Heart left ventricle (tissue), 16 donors: Measurements from ENCODE around the gene MCL1. TPM values are rescaled to one million over a fixed set of nuclear protein-coding genes. Genes with fewer than 3 reads are reported as not detected.

Experiments used
- ATAC-seq, 4 donors: fragments of 200-7000 bp; cut with Tn5 transposase; one replicate each; pipeline ENCODE4 v1.9.1; 2020 to 2022; ENCODE audit warnings: moderate library complexity in 4 of 4, mild to moderate bottlenecking in 3 of 4, moderate number of reproducible peaks in 1 of 4
- DNase-seq, 5 donors: peaks; one replicate each; pipeline ENCODE4 v3.0.0-alpha.2; 2020
- H3K27ac ChIP-seq, 12 donors: fragments of 200-600 bp; sonication (generic) in 4 of 12; one replicate each; pipeline versions ENCODE4 v1.5.0 to v1.8.0; 2016 to 2022; ENCODE audit warnings: mild to moderate bottlenecking in 2 of 12
- H3K27me3 ChIP-seq, 9 donors: fragments of 200-600 bp; sonication (generic) in 2 of 9; one replicate each; pipeline versions ENCODE4 v1.5.1 to v1.8.0; 2016 to 2022; ENCODE audit warnings: mild to moderate bottlenecking in 3 of 9
- H3K36me3 ChIP-seq, 9 donors: fragments of 200-600 bp; sonication (generic) in 2 of 9; one replicate each; pipeline versions ENCODE4 v1.5.0 to v1.8.0; 2018 to 2022; ENCODE audit warnings: mild to moderate bottlenecking in 2 of 9
- H3K4me1 ChIP-seq, 12 donors: fragments of 200-600 bp; sonication (generic) in 4 of 12; one replicate each; pipeline versions ENCODE4 v1.5.0 to v1.8.0; 2016 to 2022; ENCODE audit warnings: mild to moderate bottlenecking in 3 of 12
- H3K4me3 ChIP-seq, 12 donors: fragments of 200-600 bp; sonication (generic) in 4 of 12; one replicate each; pipeline versions ENCODE4 v1.5.0 to v1.8.0; 2017 to 2022; ENCODE audit warnings: mild to moderate bottlenecking in 9 of 12, moderate library complexity in 4 of 12
- H3K9me3 ChIP-seq, 12 donors: fragments of 200-600 bp; sonication (generic) in 4 of 12; one replicate each; pipeline versions ENCODE4 v1.5.0 to v1.8.0; 2016 to 2022; ENCODE audit warnings: mild to moderate bottlenecking in 1 of 12
- POLR2A ChIP-seq, 2 donors: fragments of 450-650 bp; IDR thresholded peaks; one replicate each; pipeline ENCODE4 v1.6.1; 2017; ENCODE audit warnings: antibody characterized with exemption in 2 of 2, mild to moderate bottlenecking in 2 of 2, moderate library complexity in 2 of 2
- WGBS, 4 donors: extraction: QIAGEN DNeasy Blood & Tissue Kit in 2 of 4; methylation state at CpG; one replicate each; pipeline versions ENCODE4 v1.1.5 to v1.1.7; 2013 to 2018; 5-methylcytosine and 5-hydroxymethylcytosine counted together
- intact Hi-C, 10 donors: fragments of 100-400 bp; cut with DNase I; formaldehyde crosslinking; loops; one replicate each; pipeline versions ENCODE4 v1.11.1 to v1.14.2; 2022
- polyA plus RNA-seq, 2 donors: library from polyadenylated mRNA; stranded (reverse); fragments of 200-250 nt; gene quantifications; one replicate each; pipeline ENCODE4 v1.2.3, GENCODE V29; 2013
- total RNA-seq, 9 donors: library from RNA; depleted of rRNA in 2 of 9; stranded (reverse); fragments of >200 nt in 2 of 9; fragmentation: NEBNext Ultra II Directional in 3 of 9; extraction: Animal tissue kit (Norgen Biotek cat#: 25700) in 3 of 9; gene quantifications; one replicate each; pipeline versions ENCODE4 v1.1.0 to v1.2.4, GENCODE V29; 2016 to 2023
- TF ChIP-seq, protein P1 (sequence below), 12 donors: fragments of 200-600 bp; sonication (generic) in 4 of 12; IDR thresholded peaks; one replicate each; pipeline versions ENCODE4 v1.5.0 to v1.8.0; 2018 to 2022; ENCODE audit warnings: antibody characterized with exemption in 12 of 12, mild to moderate bottlenecking in 5 of 12
- donor health status: ischemic (EF 13 %, LVEDD 7.1; RV severe dilation, severe dysfunction).
- donor health status: healthy with polysubstance abuse.
- donor health status: DM: no; HTN: yes; CAD: no.
- donor health status: DM: no; HTN: no; CAD: no.
- donor health status: ischemic (EF 25% LVEDD 6.9; RV normal size, moderate dysfunction).
- donor health status: ischemic (EF 25% LVEDD 5.7; RV mildly dilated, moderate dysfunction).
- donor health status: healthy.
- donor health status: DM: yes; HTN: yes; CAD: no.
- donor health status: ischemic (EF 35%, LVEDD 5.7; RV mildly dilated, moderate dysfunction).
- donor health status: nonischemic (EF 11% LVEDD 7.7; RV severe dilation, severe dysfunction).
- donor health status: DM: yes; HTN: yes; CAD: no.
- donor health status: PGD.
- donor health status: ischemic (EF 29% LVEDD 5.4; RV normal size, mild dysfunction).
- donor health status: nonischemic (EF 23%, LVEDD 6.1; RV moderate dilation, normal function).

Gene MCL1
- total and polyA plus RNA-seq, 11 donors = 57.1 to 180 (median 104) TPM

DNA sequence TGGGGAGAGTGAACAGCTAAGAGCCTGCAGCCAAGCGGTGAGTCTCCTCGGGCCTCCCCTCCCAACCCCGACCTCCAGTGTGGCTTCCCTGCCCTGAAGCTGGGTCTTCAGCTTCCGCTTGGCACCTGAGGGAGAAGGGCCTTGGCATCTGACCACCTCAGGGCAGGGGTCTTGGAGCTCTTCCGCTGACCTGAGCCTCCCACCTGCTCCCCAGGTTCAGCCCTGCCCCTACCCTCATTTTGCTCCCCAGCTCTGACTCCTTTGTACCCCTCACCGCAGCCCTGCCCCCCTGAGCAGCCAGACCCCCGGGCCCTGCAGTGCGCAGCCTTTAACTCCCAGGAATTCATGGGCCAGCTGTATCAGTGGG lies 25.3 kb downstream of the MCL1 start:
- peaks cover 0 to 61% (median 37%) of the 10 kb centered on the region in 12 donors for H3K4me1 ChIP-seq
- peak overlapping the region in 1 of 12 donors; percentile 89 for H3K27ac ChIP-seq
- intact Hi-C loops = loop anchor here in 3 of 10 donors (10.0 kb wide), 1 partner anchor 261 kb away; no protein-coding TSS in a partner anchor
- TF ChIP-seq, protein P1, sequence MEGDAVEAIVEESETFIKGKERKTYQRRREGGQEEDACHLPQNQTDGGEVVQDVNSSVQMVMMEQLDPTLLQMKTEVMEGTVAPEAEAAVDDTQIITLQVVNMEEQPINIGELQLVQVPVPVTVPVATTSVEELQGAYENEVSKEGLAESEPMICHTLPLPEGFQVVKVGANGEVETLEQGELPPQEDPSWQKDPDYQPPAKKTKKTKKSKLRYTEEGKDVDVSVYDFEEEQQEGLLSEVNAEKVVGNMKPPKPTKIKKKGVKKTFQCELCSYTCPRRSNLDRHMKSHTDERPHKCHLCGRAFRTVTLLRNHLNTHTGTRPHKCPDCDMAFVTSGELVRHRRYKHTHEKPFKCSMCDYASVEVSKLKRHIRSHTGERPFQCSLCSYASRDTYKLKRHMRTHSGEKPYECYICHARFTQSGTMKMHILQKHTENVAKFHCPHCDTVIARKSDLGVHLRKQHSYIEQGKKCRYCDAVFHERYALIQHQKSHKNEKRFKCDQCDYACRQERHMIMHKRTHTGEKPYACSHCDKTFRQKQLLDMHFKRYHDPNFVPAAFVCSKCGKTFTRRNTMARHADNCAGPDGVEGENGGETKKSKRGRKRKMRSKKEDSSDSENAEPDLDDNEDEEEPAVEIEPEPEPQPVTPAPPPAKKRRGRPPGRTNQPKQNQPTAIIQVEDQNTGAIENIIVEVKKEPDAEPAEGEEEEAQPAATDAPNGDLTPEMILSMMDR (IDR thresholded peaks at IDR 0.05) = no peak
- no peak for TF ChIP-seq POLR2A (IDR thresholded peaks at IDR 0.05)
- no peaks in the 10 kb centered on the region for H3K27me3 ChIP-seq
- no peak overlapping the region for H3K4me3 ChIP-seq
- no peak for DNase-seq
- 92 to 95% (median 92%) methylated on average over 8 of the region's 8 CpGs for WGBS, 4 donors
- no peak for ATAC-seq
- peaks cover 0 to 29% (median 5%) of the 10 kb centered on the region in 9 donors for H3K36me3 ChIP-seq
- H3K9me3 ChIP-seq = no peaks in the 10 kb centered on the region

- intact Hi-C loops = loop anchor here in 3 of 10 donors (10.0 kb wide), 1 partner anchor 261 kb away; no protein-coding TSS in a partner anchor
- peak overlapping the region in 5 of 12 donors; percentile 80 to 93 (median 87) for H3K27ac ChIP-seq
- peaks cover 0 to 28% (median 5%) of the 10 kb centered on the region in 9 donors for H3K36me3 ChIP-seq
- H3K9me3 ChIP-seq = no peaks in the 10 kb centered on the region
- H3K4me3 ChIP-seq = no peak overlapping the region
- ATAC-seq = no peak
- 84 to 89% (median 88%) methylated on average over 20 to 23 of the region's 23 CpGs for WGBS, 4 donors
- no peak for DNase-seq
- peaks cover 0 to 3% (median 0%) of the 10 kb centered on the region in 9 donors for H3K27me3 ChIP-seq
- TF ChIP-seq, protein P1 (IDR thresholded peaks at IDR 0.05) = no peak
- TF ChIP-seq POLR2A (IDR thresholded peaks at IDR 0.05) = no peak
- H3K4me1 ChIP-seq = peaks cover 0 to 61% (median 35%) of the 10 kb centered on the region in 12 donors
Measured at GRCh38 chr1:150553392-150554085, 25.9 kb downstream of the MCL1 start.

DNA sequence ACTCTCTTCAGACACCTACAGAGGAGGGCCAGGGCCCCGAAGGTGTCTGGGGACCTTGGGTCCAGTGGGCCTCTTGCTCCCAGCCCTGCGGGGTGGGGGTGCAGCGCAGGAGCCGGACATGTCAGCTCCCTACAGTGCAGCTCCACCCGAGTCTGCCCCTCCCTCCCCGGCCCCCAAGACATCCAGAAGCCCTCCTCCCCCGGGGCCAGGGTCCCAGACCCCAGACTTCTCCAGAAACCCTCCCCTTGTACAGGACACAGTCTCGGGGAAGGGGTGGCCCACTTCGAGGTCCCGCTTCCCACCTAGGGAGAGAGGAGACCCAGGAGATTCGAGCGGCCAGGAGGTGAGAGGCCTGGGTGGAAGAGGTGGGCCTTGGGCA lies 26.5 kb downstream of the MCL1 start:
- peaks cover 0 to 21% (median 5%) of the 10 kb centered on the region in 9 donors for H3K36me3 ChIP-seq
- H3K27me3 ChIP-seq = peaks cover 0 to 3% (median 0%) of the 10 kb centered on the region in 9 donors
- H3K4me1 ChIP-seq = peaks cover 0 to 61% (median 35%) of the 10 kb centered on the region in 12 donors
- 74 to 81% (median 75%) methylated on average over 9 to 12 of the region's 12 CpGs for WGBS, 4 donors
- no peak for ATAC-seq
- H3K9me3 ChIP-seq = no peaks in the 10 kb centered on the region
- DNase-seq = no peak
- peak overlapping the region in 1 of 12 donors; percentile 35 for H3K4me3 ChIP-seq
- TF ChIP-seq, protein P1 (IDR thresholded peaks at IDR 0.05) = no peak
- TF ChIP-seq POLR2A (IDR thresholded peaks at IDR 0.05) = no peak
- H3K27ac ChIP-seq = peak overlapping the region in 11 of 12 donors; percentile 28 to 93 (median 80)
- intact Hi-C loops = loop anchor here in 3 of 10 donors (10.0 kb wide), 1 partner anchor 262 kb away; no protein-coding TSS in a partner anchor
